ENCODE data around the gene PRRT3.
"Not testable (repeated sequence)": the region's sequence is repeated elsewhere in the genome, so short reads cannot be mapped to it uniquely, and the experiment has no call there.

PRRT3 gene

GRCh38 chr3:9947025-9947995 lies 4.9 kb downstream of the PRRT3 start:
- peak; percentile 52 for DNase-seq

DNA sequence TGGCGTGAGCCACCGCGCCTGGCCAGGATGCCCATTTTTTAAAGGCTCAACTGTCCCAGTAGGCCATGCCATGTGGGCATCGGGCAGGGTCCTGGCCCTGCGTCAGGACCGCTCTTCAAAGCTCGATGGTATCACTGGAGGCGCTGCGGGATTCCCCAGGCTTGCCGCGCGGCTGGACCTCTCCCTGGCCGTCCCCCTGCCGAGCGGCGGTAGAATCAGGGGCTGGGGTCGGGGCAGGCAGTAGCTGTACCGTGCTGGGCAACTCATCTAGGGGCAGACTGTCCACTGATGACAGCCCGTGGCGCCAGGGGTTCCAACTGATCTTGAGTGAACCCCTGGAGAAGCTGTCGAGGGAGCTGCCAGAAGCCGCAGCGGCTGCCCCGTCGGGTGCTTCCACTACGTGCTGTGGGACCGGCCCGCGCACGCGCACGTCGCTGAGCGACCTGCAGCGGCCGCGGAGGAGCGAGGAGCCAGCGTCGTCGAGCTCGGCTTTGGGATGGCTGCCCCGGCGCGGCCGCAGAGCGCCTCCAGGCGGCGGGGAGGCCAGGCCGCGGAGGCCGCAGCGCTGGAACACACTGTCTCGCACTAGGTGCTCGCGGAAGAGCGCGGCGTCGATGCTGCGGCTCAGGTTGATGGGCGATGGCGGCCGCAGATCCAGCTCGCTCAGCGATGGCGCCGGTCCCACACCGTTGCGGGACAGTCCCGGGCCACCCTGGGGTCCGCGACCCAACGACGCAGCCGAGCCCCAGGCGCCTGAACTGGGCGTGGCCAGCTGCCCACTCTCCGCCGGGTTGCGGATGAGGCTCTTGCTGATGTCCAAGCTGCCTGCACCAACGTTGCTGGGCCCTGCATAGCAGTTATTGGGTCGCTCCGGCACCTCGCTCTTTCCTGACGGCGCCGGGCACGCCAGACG lies 5.8 kb downstream of the PRRT3 start:
- peak; percentile 89 for DNase-seq

DNA sequence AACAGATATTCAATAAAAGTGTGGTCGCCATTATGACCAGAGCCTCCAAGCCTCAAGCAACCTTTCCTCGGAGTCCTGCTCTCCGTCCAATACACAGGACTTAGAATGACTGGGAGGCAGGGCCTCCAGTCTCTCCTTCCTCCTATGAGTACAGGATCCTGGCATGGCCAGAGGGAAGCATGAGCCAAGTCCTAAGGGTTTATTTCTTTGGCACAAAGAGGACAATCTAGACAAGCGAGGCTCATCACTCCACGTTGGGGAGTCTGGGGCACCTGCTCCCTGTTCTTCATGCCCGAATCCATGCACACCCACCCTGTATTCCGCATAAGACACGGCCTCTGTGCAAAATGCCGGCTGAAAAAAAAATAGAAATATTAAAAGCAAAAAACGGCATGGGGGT lies 6.8 kb downstream of the PRRT3 start:
- no peak for DNase-seq

DNA sequence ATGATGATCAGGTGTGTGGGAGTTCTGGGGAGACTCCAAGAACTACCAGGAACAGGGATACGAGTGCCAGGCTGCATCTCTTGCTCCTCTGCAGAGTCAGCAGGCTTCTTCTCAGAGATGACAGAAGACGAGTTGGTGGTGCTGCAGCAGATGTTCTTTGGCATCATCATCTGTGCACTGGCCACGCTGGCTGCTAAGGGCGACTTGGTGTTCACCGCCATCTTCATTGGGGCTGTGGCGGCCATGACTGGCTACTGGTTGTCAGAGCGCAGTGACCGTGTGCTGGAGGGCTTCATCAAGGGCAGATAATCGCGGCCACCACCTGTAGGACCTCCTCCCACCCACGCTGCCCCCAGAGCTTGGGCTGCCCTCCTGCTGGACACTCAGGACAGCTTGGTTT lies 7.9 kb downstream of the PRRT3 start:
- DNase-seq = no peak

DNA sequence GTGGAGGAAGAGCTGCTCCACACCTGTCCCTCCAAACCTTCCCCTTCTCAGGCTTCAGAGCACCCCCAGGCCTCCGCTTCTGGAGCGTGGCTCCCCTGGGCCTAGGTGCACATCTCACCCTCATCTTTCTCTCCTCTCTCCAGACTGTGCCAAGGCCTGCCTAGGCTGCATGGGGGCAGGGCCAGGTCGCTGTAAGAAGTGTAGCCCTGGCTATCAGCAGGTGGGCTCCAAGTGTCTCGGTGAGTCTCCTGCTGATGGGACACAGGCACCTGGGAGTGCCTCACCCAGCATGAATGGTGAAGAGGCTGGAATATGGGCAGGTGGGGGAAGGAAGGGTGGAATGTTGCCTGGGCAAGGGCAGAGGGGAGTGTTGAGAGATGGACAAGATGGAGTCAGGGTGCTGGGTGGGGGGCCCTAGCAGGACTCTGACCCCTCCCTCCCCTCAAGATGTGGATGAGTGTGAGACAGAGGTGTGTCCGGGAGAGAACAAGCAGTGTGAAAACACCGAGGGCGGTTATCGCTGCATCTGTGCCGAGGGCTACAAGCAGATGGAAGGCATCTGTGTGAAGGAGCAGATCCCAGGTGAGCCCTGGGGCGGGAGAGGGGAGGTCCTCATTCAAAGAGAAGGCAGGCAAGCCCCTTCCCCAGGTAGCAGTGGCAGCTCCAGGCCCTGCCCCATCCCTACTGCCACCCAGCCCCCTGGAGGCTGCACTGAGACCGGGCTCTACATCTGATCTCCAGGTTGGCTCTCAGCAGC lies 9.1 kb downstream of the PRRT3 start:
- DNase-seq = no peak

GRCh38 chr3:9942164-9942563 lies 10.0 kb downstream of the PRRT3 start:
- DNase-seq = no peak

GRCh38 chr3:9940746-9941145 lies 11.5 kb downstream of the PRRT3 start:
- DNase-seq = no peak

DNA sequence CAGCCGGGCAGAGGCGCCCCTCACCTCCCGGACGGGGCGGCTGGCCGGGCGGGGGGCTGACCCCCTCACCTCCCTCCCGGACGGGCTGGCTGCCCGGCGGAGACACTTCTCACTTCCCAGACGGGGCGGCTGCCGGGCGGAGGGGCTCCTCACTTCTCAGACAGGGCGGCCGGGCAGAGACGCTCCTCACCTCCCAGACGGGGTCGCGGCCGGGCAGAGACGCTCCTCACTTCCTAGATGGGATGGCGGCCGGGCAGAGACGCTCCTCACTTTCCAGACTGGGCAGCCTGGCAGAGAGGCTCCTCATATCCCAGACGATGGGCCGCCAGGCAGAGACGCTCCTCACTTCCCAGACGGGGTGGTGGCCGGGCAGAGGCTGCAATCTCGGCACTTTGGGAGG lies 12.3 kb downstream of the PRRT3 start:
- not testable (repeated sequence) for DNase-seq

GRCh38 chr3:9938966-9939365 lies 13.2 kb downstream of the PRRT3 start:
- no peak for DNase-seq

- DNase-seq = no peak
These were observed 14.5 kb downstream of the PRRT3 start for GRCh38 chr3:9937486-9938238.

- no peak for DNase-seq
These were observed 16.2 kb downstream of the PRRT3 start for GRCh38 chr3:9935966-9936510.

DNA sequence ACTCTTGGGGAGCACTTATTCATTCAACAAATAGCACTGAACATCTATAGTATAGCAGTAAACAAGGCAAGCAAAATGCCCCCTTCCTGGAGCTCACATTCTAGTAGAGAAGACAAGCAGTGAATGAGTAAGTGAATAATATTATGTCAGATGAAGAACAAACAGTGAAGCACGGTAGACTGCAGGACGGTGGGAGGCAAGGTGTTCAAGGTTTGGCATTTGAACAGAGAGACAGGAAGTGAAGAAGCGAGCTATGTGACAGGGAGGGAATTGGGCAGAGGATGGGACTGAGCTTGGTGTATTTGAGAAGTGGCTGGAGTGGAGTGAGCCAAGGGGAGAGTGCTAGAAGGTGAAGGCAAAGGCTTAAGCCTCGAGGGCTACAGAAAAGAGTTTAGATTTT lies 17.2 kb downstream of the PRRT3 start:
- no peak for DNase-seq

GRCh38 chr3:9934235-9934621 lies 18.0 kb downstream of the PRRT3 start:
- DNase-seq = no peak

DNA sequence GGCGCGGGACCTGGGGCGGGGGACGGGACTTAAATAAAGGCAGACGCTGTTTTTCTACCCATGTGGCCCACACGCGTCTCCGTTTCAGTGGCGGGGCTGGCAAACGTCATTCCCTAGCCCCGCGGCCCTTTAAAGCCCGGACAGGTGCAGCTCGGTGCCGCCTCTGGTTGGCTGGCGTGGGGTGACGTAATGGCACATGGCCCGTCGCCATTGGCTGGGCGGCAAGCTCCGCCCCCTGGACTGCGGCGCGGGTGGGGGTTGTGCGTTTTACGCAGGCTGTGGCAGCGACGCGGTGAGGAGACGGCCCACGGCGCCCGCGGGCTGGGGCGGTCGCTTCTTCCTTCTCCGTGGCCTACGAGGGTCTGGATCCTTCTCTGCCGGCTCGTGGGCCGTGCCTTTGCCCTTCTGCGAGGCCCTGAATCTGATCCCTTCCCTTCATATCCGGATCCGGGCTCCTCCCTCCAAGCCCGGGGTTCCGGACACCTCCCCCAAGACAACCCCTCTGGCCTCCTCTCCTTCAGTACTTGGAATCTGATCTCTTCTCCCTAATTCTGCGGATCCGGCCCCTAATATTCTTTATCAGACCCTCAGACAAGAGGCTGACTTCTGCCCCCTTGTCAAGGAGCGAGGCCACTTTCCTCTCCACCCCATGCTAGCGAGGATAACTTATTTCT lies 18.5 kb downstream of the PRRT3 start, which contains the start of gene CRELD1:
CRELD1 (plus strand) TSS at position 274 of the 674 bp plus-strand sequence. CDS start 605 bp downstream, outside the sequence.
- peak; percentile 85 for DNase-seq

DNA sequence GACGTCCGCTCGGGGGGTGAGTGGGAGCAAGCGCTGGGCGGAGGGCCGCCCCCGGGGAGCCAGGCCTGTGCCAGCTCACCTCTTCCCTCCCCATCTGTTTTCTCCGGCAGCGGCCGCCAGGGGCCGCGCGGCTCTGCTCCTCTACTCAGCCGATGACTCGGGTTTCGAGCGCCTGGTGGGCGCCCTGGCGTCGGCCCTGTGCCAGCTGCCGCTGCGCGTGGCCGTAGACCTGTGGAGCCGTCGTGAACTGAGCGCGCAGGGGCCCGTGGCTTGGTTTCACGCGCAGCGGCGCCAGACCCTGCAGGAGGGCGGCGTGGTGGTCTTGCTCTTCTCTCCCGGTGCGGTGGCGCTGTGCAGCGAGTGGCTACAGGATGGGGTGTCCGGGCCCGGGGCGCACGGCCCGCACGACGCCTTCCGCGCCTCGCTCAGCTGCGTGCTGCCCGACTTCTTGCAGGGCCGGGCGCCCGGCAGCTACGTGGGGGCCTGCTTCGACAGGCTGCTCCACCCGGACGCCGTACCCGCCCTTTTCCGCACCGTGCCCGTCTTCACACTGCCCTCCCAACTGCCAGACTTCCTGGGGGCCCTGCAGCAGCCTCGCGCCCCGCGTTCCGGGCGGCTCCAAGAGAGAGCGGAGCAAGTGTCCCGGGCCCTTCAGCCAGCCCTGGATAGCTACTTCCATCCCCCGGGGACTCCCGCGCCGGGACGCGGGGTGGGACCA lies 19.2 kb downstream of the PRRT3 start:
- peak; percentile 71 for DNase-seq

- DNase-seq = no peak
These were observed 19.7 kb downstream of the PRRT3 start for GRCh38 chr3:9932535-9932842.

DNA sequence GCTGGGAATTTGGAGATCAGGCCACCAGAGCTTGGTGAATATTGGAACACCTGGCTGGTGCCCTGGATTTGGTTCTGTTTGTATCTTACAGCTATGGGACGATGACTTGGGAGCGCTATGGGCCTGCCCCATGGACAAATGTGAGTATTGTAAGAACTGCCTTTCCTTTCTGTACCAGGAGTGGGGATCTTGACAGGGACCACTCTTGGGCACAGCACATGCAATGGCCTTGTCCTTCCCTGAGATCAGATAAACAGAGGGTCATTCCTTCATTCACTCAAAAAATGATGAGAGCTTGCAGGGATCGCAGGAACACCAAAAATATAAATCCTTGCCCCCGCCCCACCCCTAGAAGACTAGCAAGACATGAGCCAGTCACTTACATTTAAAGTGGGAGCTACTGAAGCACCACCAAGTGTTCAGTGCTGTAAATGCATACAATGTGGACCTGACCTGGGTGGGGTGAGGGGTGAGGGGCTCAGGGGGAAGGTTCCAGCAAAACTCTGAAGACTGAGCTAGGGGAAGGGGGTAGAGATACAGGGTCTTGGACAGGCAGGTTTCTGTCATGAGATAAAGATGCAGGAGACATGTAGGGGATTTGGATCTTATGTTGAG lies 21.3 kb downstream of the PRRT3 start:
- no peak for DNase-seq

GRCh38 chr3:9928158-9928557 lies 24.1 kb downstream of the PRRT3 start:
- no peak for DNase-seq

GRCh38 chr3:9918261-9919038 lies 33.8 kb downstream of the PRRT3 start:
- DNase-seq = no peak

Data from fibroblast of skin of abdomen (primary cell).